Gastroesophageal sphincter (tissue), 3 donors: ENCODE data around the gene PLA2G2A.

ENCODE experiments used
- CTCF ChIP-seq, 4 experiments: fragments of 200-600 bp in 2 of 4; fragments of 450-650 bp in 2 of 4; sonication (generic) in 1 of 4; IDR thresholded peaks; one replicate each; pipeline ENCODE4 v1.5.1; 2017 to 2019; ENCODE audit warnings: antibody characterized with exemption in 4 of 4, mild to moderate bottlenecking in 2 of 4, moderate library complexity in 2 of 4
- POLR2A ChIP-seq, 2 donors: fragments of 450-650 bp; IDR thresholded peaks; one replicate each; pipeline ENCODE4 v1.6.1; 2017; ENCODE audit warnings: antibody characterized with exemption in 2 of 2, mild to moderate bottlenecking in 2 of 2, moderate library complexity in 1 of 2
- POLR2AphosphoS5 ChIP-seq: sonication (generic); formaldehyde crosslinking; IDR thresholded peaks from one replicate; pipeline ENCODE4 v1.6.1; 2017; ENCODE audit warnings: antibody characterized with exemption

- TF ChIP-seq POLR2A (IDR thresholded peaks at IDR 0.05) (no peak), CTCF (IDR thresholded peaks at IDR 0.05) (no peak), POLR2AphosphoS5 (no peak)
Measured at GRCh38 chr1:19949016-19949415, 30.4 kb downstream of the PLA2G2A start.
